SK-N-DZ (cell line): ENCODE results near the gene INSYN2B.

Experiments
- DNase-seq: peaks from one replicate; pipeline ENCODE4 v3.0.0-alpha.2; 2015; ENCODE audit warnings: low spot score

The INSYN2B gene

DNA sequence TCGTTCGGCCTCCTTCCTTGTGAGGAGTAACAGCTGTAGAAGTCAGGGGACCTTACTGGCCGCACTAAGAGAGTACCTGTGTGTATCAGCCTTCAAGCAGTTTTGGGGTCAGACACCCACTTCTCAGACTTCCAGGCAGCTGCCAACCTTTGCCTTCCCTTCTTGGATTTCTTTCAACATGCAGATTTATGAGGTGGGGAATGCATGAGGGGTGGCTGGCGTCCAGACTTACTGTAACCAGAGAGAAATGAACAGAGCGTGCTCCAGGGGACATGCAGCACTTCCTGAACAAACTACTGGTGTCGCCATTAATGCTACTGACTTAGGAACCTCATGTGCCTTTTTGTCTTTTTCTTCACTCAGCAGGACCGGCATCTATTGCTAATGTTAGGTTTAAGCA lies 46.7 kb downstream of the INSYN2B start:
- no peak for DNase-seq

DNA sequence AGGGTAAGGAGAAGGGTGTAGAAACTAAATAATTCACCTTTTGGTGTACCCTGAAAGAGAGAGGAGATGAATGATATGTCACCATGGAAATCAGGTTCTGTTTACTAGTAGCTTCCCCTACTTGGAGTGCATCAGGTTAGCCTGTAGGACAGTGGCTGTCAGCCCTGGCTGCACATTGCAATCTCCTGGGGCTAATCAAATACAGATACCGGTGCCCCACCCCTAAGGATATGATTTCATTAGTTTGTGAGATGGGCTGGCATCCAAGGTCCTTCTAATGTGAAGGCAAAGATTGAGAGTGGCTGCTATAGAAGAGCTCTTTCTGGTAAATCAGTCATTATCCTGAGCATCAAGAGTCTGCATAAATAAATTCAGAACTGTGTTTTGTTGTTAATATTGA lies 47.2 kb downstream of the INSYN2B start:
- peak; percentile 58 for DNase-seq

DNA sequence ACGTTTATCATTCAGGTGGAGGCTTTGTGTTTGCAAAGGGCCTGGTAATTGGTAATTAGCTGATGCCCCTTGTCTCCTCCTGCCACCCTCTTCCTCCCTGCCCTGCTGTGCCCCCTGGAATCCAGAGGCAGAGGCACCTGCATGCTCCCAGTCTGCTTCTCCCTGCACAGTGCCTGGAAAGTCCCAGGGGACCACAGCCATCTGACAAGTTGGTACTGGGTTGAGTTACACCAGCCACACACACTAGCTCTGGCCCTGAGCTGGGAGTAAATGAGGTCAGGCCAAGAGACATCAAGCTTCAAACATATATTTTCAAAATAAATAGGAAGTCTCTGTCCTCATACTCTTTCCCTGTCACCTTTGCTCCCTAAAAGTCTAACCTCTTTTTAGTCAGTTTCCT lies 56.3 kb downstream of the INSYN2B start:
- peak; percentile 84 for DNase-seq

DNA sequence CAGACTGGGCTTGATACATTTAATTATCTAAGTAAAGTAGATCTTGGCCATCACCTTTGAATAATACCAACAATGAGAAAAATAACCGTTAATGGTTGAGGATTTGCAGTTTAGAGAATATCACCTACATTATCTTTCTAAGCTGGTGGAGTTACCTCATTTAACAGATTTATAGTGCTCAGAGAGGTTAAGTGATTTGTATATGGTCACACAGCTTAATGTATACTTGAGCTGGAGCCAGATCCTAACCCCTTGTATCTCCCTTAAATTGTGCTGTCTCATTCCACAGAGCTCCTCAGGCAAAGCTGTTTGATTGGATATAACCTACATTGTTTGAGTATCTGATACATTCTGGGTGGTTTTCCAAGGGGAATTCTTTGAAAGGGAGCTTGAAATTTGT lies 57.8 kb downstream of the INSYN2B start:
- no peak for DNase-seq

DNA sequence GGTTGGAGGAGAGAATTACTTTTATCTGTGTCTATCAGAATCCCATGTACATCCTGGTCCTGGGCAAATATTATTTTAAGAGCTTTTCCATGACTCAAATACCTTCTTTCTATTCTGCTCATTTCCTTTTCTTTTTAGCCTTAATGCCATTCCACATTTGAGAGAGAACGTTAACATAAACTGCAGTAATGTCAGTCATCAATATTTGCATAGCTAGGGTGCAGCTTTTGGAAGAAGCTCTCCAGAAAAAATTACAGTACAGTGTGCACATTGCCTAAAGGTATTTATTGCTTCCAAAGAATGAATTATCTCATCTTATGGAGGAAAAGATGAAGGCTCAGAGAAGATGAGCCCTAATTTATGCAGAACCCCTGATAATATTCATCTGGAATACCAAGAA lies 58.3 kb downstream of the INSYN2B start:
- no peak for DNase-seq

DNA sequence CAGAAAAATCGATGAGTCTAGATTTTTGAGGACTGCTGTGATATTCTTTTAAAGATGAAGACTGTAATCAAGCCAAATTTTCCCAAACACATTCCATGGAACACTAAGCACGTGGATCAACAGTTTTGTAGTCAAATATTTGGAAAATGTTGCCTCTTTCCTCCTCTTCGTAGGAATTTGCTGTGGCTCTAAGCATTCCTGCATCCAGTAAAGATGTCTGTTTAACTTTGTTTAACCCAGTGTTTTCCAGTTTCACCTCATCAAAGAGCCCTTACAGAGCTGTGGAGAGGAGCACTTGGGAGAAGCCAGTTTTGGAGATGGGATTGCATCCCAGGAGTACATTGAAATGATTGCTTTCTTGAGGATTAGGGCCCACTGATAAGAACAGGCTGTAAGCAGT lies 58.9 kb downstream of the INSYN2B start:
- DNase-seq: no peak

- no peak for DNase-seq
These were observed 59.8 kb downstream of the INSYN2B start for GRCh38 chr5:169920474-169920873.

DNA sequence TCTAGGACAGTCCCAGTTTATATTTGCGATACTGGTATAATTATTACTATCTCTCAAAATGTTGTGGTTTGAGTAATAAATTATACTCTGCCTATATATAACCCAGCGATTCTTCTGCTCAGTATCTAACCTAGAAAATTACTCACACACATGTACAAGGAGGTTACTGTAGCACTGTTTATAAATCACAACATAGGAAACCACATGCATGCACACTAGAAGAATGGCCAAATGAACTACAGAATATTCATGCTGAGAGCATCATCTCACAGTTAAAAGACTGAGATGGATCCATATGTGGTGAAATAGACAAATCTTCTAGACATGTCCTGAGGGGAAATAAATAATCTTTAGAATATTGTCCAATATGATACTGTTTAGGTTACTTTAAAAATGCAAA lies 62.1 kb downstream of the INSYN2B start:
- DNase-seq: no peak

DNA sequence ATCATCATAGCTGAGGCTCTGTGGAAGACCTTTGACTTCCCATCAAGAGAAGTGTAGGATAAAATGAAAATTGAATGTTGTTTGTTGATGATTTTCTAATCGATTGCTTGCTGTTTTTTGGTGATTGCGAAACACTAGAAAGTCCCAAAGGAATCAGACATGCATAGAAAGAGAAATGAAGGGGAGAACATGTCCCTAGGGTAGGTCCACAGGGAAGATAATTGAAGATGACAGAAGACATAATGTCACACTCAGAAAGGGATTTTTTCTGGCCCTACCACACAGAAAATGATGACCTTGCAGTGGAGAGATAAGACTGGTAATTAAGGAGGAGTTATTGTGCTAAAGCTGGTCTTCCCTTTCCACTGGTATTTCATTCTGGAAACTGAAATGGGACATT lies 62.8 kb downstream of the INSYN2B start:
- peak; percentile 25 for DNase-seq

- no peak for DNase-seq
These were observed 65.5 kb downstream of the INSYN2B start for GRCh38 chr5:169914766-169915165.

GRCh38 chr5:169913479-169913878 lies 66.8 kb downstream of the INSYN2B start:
- DNase-seq: no peak

- DNase-seq: no peak
These were observed 68.7 kb downstream of the INSYN2B start for GRCh38 chr5:169911448-169912212.

- no peak for DNase-seq
These were observed 69.9 kb downstream of the INSYN2B start for GRCh38 chr5:169910393-169910792.

- no peak for DNase-seq
These were observed 70.3 kb downstream of the INSYN2B start for GRCh38 chr5:169909945-169910344.

DNA sequence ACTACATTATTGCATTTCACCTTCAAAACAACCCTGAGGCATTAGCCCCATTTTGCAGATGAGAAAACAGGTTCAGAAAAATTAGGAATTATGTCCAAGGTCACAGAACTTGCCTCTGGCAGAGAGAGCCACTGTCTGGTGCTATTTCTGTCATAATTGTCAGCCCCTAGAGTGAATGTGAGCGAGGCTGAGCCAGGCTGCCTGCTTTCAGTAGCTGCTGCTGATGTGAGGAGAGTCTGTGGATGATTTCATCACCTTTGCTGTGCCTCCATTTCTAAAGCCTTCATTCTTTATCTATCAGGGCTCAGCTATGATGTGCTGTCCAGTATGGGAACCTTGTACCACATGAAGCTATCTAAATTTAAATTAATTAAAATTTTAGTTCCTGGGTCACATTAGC lies 71.4 kb downstream of the INSYN2B start:
- DNase-seq: no peak

- DNase-seq: no peak
These were observed 73.3 kb downstream of the INSYN2B start for GRCh38 chr5:169906745-169907649.

GRCh38 chr5:169905017-169905416 lies 75.3 kb downstream of the INSYN2B start:
- DNase-seq: no peak

DNA sequence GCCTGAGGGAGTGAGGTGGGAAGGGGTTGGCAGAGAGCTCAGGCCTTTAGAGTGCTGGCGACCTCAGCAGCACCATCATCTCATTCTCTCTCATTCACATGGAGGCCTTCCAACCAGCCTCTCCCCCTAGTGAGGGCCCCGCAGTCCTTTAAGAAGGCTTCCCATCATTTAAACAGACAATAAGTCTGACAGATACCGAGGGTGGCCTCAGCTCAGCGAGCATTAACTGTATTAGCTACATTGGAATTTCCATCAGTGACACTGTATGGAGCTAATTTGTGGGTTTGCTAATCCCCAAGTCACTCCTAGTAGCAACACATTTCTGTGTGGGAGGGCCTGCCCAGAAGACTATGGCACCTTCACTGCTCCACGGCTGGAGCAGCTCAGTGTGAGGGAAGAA lies 75.8 kb downstream of the INSYN2B start:
- no peak for DNase-seq

DNA sequence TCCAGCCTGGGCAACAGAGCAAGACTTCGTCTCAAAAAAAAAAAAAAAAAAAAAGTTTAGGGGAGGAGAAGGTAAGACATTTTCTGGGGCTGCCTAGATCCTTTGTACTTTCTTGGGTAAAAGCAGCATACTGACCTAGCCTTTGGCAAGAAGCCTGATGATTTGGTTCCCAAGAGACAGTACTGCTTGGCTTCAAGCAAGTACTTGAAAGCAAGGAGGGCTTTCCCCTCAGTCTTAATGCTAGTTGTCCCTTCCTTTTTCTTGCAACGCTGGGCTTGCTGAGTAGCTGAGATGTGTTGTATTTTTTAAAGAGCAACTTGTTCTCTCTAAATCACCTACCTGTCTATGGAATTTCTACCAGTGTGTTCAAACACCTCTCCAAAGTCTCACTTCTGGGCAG lies 76.2 kb downstream of the INSYN2B start:
- DNase-seq: no peak

DNA sequence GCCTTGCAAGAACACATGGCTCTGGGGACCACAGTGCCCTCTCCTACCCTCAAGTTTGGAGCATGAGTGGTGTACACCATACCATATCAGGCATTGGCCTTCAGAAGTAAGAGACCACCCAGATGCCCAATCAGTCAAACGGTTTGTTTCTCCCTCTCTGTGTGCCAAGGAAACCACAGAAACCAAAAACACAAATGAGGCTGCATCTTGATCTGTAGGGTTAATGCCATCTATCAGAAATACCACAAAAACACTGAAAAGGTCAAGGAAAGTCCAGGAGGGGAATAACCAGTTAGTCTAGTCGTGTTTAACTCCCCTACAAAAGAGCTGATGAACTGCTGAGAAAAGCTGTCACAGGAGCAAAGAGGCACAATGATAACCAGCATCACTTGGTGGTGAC lies 78.4 kb downstream of the INSYN2B start:
- no peak for DNase-seq

GRCh38 chr5:169897481-169897880 lies 82.8 kb downstream of the INSYN2B start:
- DNase-seq: no peak

DNA sequence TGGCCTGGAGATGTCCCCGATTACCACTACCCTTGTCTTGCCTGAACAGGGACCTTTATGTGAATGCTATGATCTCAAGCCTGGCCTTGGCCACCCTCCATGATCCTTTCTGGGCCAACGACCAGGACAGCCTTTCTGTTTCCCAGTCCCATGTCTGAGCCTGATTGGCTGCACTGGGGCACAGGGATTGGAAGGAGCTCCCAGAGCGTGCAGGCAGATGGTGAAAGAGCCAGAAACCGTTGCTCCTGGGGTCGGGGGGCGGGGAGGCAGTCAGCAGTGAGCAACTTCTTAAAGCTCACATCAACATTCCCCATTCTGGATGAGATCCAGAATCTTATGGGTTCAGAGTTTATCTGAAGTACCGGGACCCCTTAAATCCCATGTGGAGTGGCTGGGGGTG lies 84.4 kb downstream of the INSYN2B start:
- no peak for DNase-seq

- no peak for DNase-seq
These were observed 86.7 kb downstream of the INSYN2B start for GRCh38 chr5:169893571-169893970.
